ENCODE measurements around the gene ZNF516.

Gene ZNF516

GRCh38 chr18:76379226-76380126 is 115.6 kb downstream of the ZNF516 start:
- H3K4me3 ChIP-seq (ENCODE audit: low read depth, low read length, poor library complexity, severe bottlenecking), result no peak overlapping the region
- no peak overlapping the region for H3K9ac ChIP-seq (ENCODE audit: low read length)
- no peaks in the 10 kb centered on the region for H3K9me3 ChIP-seq (ENCODE audit: low read length)
- H3F3A ChIP-seq (ENCODE audit: insufficient read depth, low read length), result no peaks in the 10 kb centered on the region
- TF ChIP-seq, protein P1, sequence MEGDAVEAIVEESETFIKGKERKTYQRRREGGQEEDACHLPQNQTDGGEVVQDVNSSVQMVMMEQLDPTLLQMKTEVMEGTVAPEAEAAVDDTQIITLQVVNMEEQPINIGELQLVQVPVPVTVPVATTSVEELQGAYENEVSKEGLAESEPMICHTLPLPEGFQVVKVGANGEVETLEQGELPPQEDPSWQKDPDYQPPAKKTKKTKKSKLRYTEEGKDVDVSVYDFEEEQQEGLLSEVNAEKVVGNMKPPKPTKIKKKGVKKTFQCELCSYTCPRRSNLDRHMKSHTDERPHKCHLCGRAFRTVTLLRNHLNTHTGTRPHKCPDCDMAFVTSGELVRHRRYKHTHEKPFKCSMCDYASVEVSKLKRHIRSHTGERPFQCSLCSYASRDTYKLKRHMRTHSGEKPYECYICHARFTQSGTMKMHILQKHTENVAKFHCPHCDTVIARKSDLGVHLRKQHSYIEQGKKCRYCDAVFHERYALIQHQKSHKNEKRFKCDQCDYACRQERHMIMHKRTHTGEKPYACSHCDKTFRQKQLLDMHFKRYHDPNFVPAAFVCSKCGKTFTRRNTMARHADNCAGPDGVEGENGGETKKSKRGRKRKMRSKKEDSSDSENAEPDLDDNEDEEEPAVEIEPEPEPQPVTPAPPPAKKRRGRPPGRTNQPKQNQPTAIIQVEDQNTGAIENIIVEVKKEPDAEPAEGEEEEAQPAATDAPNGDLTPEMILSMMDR (IDR thresholded peaks at IDR 0.05; ENCODE audit: low read length), result no peak
- TF ChIP-seq EZH2 (IDR thresholded peaks at IDR 0.05; ENCODE audit: borderline replicate concordance, low read length), result no peak
- peaks cover 9% of the 10 kb centered on the region for H3K36me3 ChIP-seq (ENCODE audit: insufficient read depth, low read length)
- H3K4me2 ChIP-seq (ENCODE audit: low read length), result no peak overlapping the region
- no peaks in the 10 kb centered on the region for H3K27me3 ChIP-seq (ENCODE audit: insufficient read depth, low read length)
- H4K20me1 ChIP-seq (ENCODE audit: insufficient read depth, low read length), result no peaks in the 10 kb centered on the region
- H3K27ac ChIP-seq (ENCODE audit: low read depth, low read length, poor library complexity, severe bottlenecking), result no peak overlapping the region
- no peak overlapping the region for H2AFZ ChIP-seq (ENCODE audit: low read length)
- peaks cover 3% of the 10 kb centered on the region for H3K4me1 ChIP-seq (ENCODE audit: insufficient read depth, low read length, severe bottlenecking)
- no peaks in the 10 kb centered on the region for H3K79me2 ChIP-seq (ENCODE audit: insufficient read depth, low read length)
- H3K9me2 ChIP-seq (ENCODE audit: low read depth, low read length), result no peaks in the 10 kb centered on the region

GRCh38 chr18:76378526-76379215 is 116.4 kb downstream of the ZNF516 start:
- peaks cover 9% of the 10 kb centered on the region for H3K36me3 ChIP-seq (ENCODE audit: insufficient read depth, low read length)
- no peak overlapping the region for H3K27ac ChIP-seq (ENCODE audit: low read depth, low read length, poor library complexity, severe bottlenecking)
- no peak overlapping the region for H2AFZ ChIP-seq (ENCODE audit: low read length)
- TF ChIP-seq, protein P1 (IDR thresholded peaks at IDR 0.05; ENCODE audit: low read length), result no peak
- no peak for TF ChIP-seq EZH2 (IDR thresholded peaks at IDR 0.05; ENCODE audit: borderline replicate concordance, low read length)
- H4K20me1 ChIP-seq (ENCODE audit: insufficient read depth, low read length), result no peaks in the 10 kb centered on the region
- no peaks in the 10 kb centered on the region for H3F3A ChIP-seq (ENCODE audit: insufficient read depth, low read length)
- H3K4me2 ChIP-seq (ENCODE audit: low read length), result no peak overlapping the region
- H3K4me1 ChIP-seq (ENCODE audit: insufficient read depth, low read length, severe bottlenecking), result peaks cover 6% of the 10 kb centered on the region
- no peaks in the 10 kb centered on the region for H3K79me2 ChIP-seq (ENCODE audit: insufficient read depth, low read length)
- H3K9me3 ChIP-seq (ENCODE audit: low read length), result no peaks in the 10 kb centered on the region
- H3K4me3 ChIP-seq (ENCODE audit: low read depth, low read length, poor library complexity, severe bottlenecking), result no peak overlapping the region
- no peak overlapping the region for H3K9ac ChIP-seq (ENCODE audit: low read length)
- H3K9me2 ChIP-seq (ENCODE audit: low read depth, low read length), result no peaks in the 10 kb centered on the region
- no peaks in the 10 kb centered on the region for H3K27me3 ChIP-seq (ENCODE audit: insufficient read depth, low read length)

DNA sequence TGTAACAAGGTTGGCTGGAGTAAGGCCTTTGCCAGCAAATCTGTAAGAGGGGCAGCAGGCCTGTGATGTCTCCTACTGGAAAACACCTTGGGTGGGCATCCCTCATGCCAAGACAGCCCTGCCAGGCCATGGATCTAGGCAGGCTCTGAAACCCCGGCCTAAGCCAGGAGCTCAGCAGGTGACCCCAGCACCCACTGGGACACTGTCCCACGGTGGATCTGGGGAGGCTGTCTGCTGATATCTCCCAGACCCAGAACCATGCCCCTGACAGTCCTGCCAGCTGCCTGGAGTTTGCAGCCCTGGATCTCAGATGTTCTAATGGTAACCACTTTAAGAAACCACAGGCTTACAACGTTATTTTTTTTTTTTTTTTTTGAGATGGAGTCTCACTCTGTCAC is 117.7 kb downstream of the ZNF516 start:
- TF ChIP-seq EZH2 (IDR thresholded peaks at IDR 0.05; ENCODE audit: borderline replicate concordance, low read length), result no peak
- TF ChIP-seq, protein P1 (IDR thresholded peaks at IDR 0.05; ENCODE audit: low read length), result no peak
- no peaks in the 10 kb centered on the region for H3F3A ChIP-seq (ENCODE audit: insufficient read depth, low read length)
- H3K4me3 ChIP-seq (ENCODE audit: low read depth, low read length, poor library complexity, severe bottlenecking), result no peak overlapping the region
- no peak overlapping the region for H2AFZ ChIP-seq (ENCODE audit: low read length)
- no peaks in the 10 kb centered on the region for H3K27me3 ChIP-seq (ENCODE audit: insufficient read depth, low read length)
- no peaks in the 10 kb centered on the region for H3K79me2 ChIP-seq (ENCODE audit: insufficient read depth, low read length)
- peaks cover 6% of the 10 kb centered on the region for H3K4me1 ChIP-seq (ENCODE audit: insufficient read depth, low read length, severe bottlenecking)
- H3K9me2 ChIP-seq (ENCODE audit: low read depth, low read length), result no peaks in the 10 kb centered on the region
- no peak overlapping the region for H3K27ac ChIP-seq (ENCODE audit: low read depth, low read length, poor library complexity, severe bottlenecking)
- no peaks in the 10 kb centered on the region for H3K9me3 ChIP-seq (ENCODE audit: low read length)
- no peak overlapping the region for H3K9ac ChIP-seq (ENCODE audit: low read length)
- peaks cover 9% of the 10 kb centered on the region for H3K36me3 ChIP-seq (ENCODE audit: insufficient read depth, low read length)
- no peaks in the 10 kb centered on the region for H4K20me1 ChIP-seq (ENCODE audit: insufficient read depth, low read length)
- H3K4me2 ChIP-seq (ENCODE audit: low read length), result no peak overlapping the region

All from OCI-LY1 (cell line).